Mesodermal cell (in vitro differentiated cells): ENCODE data around the gene FUS.
"Not testable (repeated sequence)": the region's sequence is repeated elsewhere in the genome, so short reads cannot be mapped to it uniquely, and the experiment has no call there.

Experiments used
- H3K27ac ChIP-seq: 2 replicates; pipeline ENCODE4 v1.7.0; 2013; ENCODE audit warnings: mild to moderate bottlenecking, low read depth, low read length, moderate library complexity; ENCODE audit not compliant: severe bottlenecking
- H3K36me3 ChIP-seq: 2 replicates; pipeline ENCODE4 v1.7.1; 2013; ENCODE audit warnings: mild to moderate bottlenecking, low read length, moderate library complexity; ENCODE audit not compliant: control insufficient read depth, insufficient read depth
- H3K4me1 ChIP-seq: one replicate; pipeline ENCODE4 v1.7.1; 2013; ENCODE audit warnings: mild to moderate bottlenecking, low read length; ENCODE audit not compliant: insufficient read depth, control insufficient read depth, poor library complexity, severe bottlenecking
- H3K4me3 ChIP-seq: 2 replicates; pipeline ENCODE4 v1.7.0; 2013; ENCODE audit warnings: low read length, control low read depth, mild to moderate bottlenecking; ENCODE audit not compliant: insufficient read depth, poor library complexity, severe bottlenecking; ENCODE audit errors: extremely low read depth
- H3K9me3 ChIP-seq: 2 replicates; pipeline ENCODE4 v1.7.1; 2013; ENCODE audit warnings: mild to moderate bottlenecking, low read length, moderate library complexity; ENCODE audit not compliant: control insufficient read depth
- WGBS, 2 experiments: methylation state at CpG; one replicate each; pipeline ENCODE4 v1.1.5; 2013; ENCODE audit warnings: missing lambda C conversion rate in 2 of 2; ENCODE audit not compliant: insufficient coverage in 2 of 2; 5-methylcytosine and 5-hydroxymethylcytosine counted together

FUS gene

GRCh38 chr16:31144418-31144817, 35.5 kb upstream of the FUS start:
- H3K9me3 ChIP-seq, H3K4me1 ChIP-seq, H3K36me3 ChIP-seq, H3K27ac ChIP-seq, H3K4me3 ChIP-seq: not testable (repeated sequence)
- WGBS, 2 experiments = 79 to 90% methylated on average over 5 of the region's 7 CpGs

- Histone ChIP-seq H3K36me3 (no peaks in the 10 kb centered on the region), H3K4me3 (no peak overlapping the region), H3K4me1 (peaks cover 9% of the 10 kb centered on the region), H3K27ac (no peak overlapping the region), H3K9me3 (no peaks in the 10 kb centered on the region)
- 79 to 89% methylated on average over 5 to 6 of the region's 12 CpGs for WGBS, 2 experiments
These were observed 34.4 kb upstream of the FUS start for GRCh38 chr16:31145398-31145990.

GRCh38 chr16:31147574-31147973, 32.4 kb upstream of the FUS start:
- H3K4me1 ChIP-seq = peaks cover 4% of the 10 kb centered on the region
- no peak overlapping the region for H3K4me3 ChIP-seq
- H3K36me3 ChIP-seq = no peaks in the 10 kb centered on the region
- 81 to 92% methylated on average over 2 of the region's 3 CpGs for WGBS, 2 experiments
- H3K27ac ChIP-seq = no peak overlapping the region
- H3K9me3 ChIP-seq = no peaks in the 10 kb centered on the region

GRCh38 chr16:31148281-31148728, 31.6 kb upstream of the FUS start:
- no peaks in the 10 kb centered on the region for H3K36me3 ChIP-seq
- H3K27ac ChIP-seq = no peak overlapping the region
- H3K4me1 ChIP-seq = peaks cover 4% of the 10 kb centered on the region
- H3K4me3 ChIP-seq = no peak overlapping the region
- no peaks in the 10 kb centered on the region for H3K9me3 ChIP-seq
- 56 to 75% methylated on average over 29 to 35 of the region's 40 CpGs for WGBS, 2 experiments

GRCh38 chr16:31148896-31149295, 31.0 kb upstream of the FUS start:
- H3K4me1 ChIP-seq = peaks cover 4% of the 10 kb centered on the region
- no peak overlapping the region for H3K4me3 ChIP-seq
- no peaks in the 10 kb centered on the region for H3K36me3 ChIP-seq
- no peaks in the 10 kb centered on the region for H3K9me3 ChIP-seq
- no peak overlapping the region for H3K27ac ChIP-seq
- 90 to 91% methylated on average over 24 to 25 of the region's 25 CpGs for WGBS, 2 experiments

GRCh38 chr16:31149332-31149731, 30.6 kb upstream of the FUS start:
- no peaks in the 10 kb centered on the region for H3K36me3 ChIP-seq
- peaks cover 4% of the 10 kb centered on the region for H3K4me1 ChIP-seq
- no peak overlapping the region for H3K4me3 ChIP-seq
- H3K9me3 ChIP-seq = no peaks in the 10 kb centered on the region
- no peak overlapping the region for H3K27ac ChIP-seq
- 73 to 100% methylated on average over 2 to 3 of the region's 5 CpGs for WGBS, 2 experiments

- H3K4me1 ChIP-seq = peaks cover 4% of the 10 kb centered on the region
- no peaks in the 10 kb centered on the region for H3K9me3 ChIP-seq
- H3K27ac ChIP-seq = no peak within 1 kb of the TSS
- H3K36me3 ChIP-seq = no peaks in the 10 kb centered on the region
- 79 to 88% methylated on average over 6 to 7 of the region's 11 CpGs for WGBS, 2 experiments
- no peak within 1 kb of the TSS for H3K4me3 ChIP-seq
These were observed 29.7 kb upstream of the FUS start, which contains the start of gene PRSS36 for GRCh38 chr16:31149894-31150890. Gene PRSS36, minus strand, starts transcription at chr16:31150066. Its CDS starts 31 bp downstream, at chr16:31150035.

GRCh38 chr16:31150976-31151375, 29.0 kb upstream of the FUS start:
- WGBS, 2 experiments = 96 to 100% methylated on average over 1 to 3 of the region's 6 CpGs
- not testable (repeated sequence) for H3K9me3 ChIP-seq, H3K4me1 ChIP-seq, H3K36me3 ChIP-seq, H3K4me3 ChIP-seq, H3K27ac ChIP-seq

- Histone ChIP-seq H3K4me3 (no peak overlapping the region), H3K4me1 (no peaks in the 10 kb centered on the region), H3K36me3 (no peaks in the 10 kb centered on the region), H3K9me3 (no peaks in the 10 kb centered on the region), H3K27ac (no peak overlapping the region)
- WGBS, 2 experiments = 78 to 84% methylated on average over 5 to 8 of the region's 8 CpGs
These were observed 22.8 kb upstream of the FUS start for GRCh38 chr16:31157136-31157535.

GRCh38 chr16:31167315-31167714, 12.6 kb upstream of the FUS start:
- Histone ChIP-seq H3K4me1 (no peaks in the 10 kb centered on the region), H3K27ac (no peak overlapping the region), H3K9me3 (no peaks in the 10 kb centered on the region), H3K4me3 (no peak overlapping the region), H3K36me3 (no peaks in the 10 kb centered on the region)
- WGBS, 2 experiments = 87 to 93% methylated on average over 7 to 8 of the region's 8 CpGs

GRCh38 chr16:31168848-31169247, 11.1 kb upstream of the FUS start:
- H3K9me3 ChIP-seq = no peaks in the 10 kb centered on the region
- WGBS, 2 experiments = 89 to 100% methylated on average over 1 of the region's 2 CpGs
- H3K36me3 ChIP-seq = no peaks in the 10 kb centered on the region
- no peak overlapping the region for H3K27ac ChIP-seq
- no peaks in the 10 kb centered on the region for H3K4me1 ChIP-seq
- H3K4me3 ChIP-seq = no peak overlapping the region
